Activated CD8-positive, alpha-beta memory T cell treated with anti-CD3 and anti-CD28 coated beads for 36 hours (primary cell): ENCODE data around the gene KCNJ15. TPM values are rescaled to one million over a fixed set of nuclear protein-coding genes. Genes with fewer than 3 reads are reported as not detected.
"Not testable (repeated sequence)": the region's sequence is repeated elsewhere in the genome, so short reads cannot be mapped to it uniquely, and the experiment has no call there.

ENCODE experiments used
- CTCF ChIA-PET: fragments of 350-600 bp; sonication (Branson Sonifier 250); formaldehyde crosslinking; loops from one replicate; lab custom pipeline; 2021; ENCODE audit warnings: antibody characterized with exemption; lab: Charles Lee
- POLR2A ChIA-PET: fragments of 350-600 bp; sonication (Branson Sonifier 250); formaldehyde crosslinking; loops from one replicate; lab custom pipeline; 2021; ENCODE audit warnings: antibody characterized with exemption; lab: Charles Lee
- total RNA-seq, 2 experiments: library from RNA; stranded (reverse); gene quantifications; one replicate each; pipeline ENCODE4 v1.2.3, GENCODE V29; 2021

Gene KCNJ15
- total RNA-seq, result under 1 TPM; 0.06 to 0.40 TPM

DNA sequence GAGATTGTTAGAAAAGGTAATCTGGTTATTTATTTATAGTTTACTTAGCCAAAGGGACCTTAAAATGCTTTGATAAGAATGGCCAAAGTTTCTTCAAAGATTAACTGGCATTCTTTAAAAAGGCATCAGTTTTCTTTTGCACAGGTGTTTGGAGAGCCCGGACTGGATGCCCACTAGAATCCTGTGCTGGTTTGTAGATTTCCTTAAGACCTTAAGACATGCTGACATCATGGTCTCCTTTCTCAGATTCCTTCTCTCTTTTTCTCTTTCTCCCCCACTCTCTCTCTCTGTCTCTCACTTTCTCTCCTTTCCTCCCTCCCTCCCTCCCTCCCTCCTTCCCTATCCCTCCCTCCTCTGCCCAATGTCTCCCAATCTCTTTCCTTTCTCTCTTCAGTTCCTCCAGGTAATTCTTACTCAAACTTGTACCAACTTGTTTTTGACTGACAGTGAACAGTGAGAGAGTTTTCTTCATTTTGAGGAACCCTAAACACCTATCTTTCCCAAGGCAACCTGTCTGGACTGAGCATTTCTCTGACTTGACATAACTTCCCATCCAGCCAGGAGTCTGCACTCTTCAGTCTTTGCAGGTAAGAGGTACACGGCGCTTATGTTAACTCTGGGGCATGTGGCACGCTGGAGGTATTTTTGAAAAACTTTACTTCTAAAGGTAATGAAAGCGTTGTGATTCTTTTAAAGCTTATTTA lies at the start of gene KCNJ15:
Gene KCNJ15 (plus strand): TSS at position 393 of the 704 bp plus-strand sequence. CDS start 42,271 bp downstream, outside the sequence.
- ChIA-PET CTCF (no interaction called here), POLR2A (no interaction called here)

DNA sequence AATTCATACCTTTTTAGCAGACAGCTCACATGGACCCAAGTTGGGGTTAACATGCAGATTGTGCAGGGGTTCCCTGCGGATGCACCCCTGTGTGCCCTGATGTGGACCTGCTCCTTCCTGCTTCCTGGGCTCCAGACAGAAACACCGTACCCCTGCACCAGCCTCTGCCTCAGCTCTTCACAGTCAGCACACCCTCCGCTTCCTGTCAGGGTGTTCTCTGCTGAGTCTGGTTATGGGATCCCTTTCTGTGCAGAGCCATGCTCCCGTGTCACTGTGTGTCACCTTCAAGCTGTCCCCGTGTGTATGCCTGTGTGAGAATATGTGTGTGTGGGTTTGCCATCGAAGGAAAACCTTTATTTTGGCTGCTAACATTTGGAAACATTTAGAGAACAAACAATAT lies 48.7 kb upstream of the KCNJ15 start:
- POLR2A ChIA-PET, result no interaction called here
- CTCF ChIA-PET, result no interaction called here

DNA sequence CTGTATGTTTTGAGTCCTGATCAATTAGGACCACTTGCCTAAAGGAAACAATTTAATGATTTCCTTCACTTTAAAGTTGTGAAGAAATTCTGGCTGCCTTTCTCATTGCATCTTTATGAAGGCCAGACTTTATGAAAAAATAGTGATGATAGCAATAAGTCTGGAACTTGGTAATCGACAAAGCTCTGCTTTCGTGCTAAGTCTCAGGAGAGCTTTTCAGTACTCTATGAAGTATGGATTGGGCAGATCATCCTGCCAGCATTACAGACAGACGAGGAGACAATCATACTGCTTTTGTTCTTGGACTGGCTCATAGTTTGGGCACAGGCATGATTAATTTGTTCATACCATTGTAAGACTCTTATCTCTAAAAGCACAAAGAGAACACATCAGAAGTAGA lies 45.5 kb upstream of the KCNJ15 start:
- POLR2A ChIA-PET, result no interaction called here

DNA sequence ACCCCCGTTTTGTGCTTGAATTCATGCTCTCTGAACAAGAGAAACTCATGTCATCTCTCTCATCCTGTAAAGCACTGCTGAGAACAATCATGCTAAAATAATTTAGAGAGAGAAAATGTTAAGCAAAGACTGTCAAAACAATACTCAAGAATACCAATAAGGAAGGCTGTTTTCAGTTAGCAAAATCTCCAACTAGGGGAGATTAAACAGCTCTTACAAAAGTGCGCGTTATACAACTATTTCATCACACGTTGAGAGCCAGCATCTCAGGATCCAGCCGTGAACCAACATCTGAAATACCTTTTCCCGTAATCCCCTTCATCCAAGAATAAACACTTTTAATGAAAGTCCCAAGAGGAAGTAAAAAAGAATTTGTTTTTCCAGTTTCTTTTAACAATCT lies 44.1 kb upstream of the KCNJ15 start:
- ChIA-PET POLR2A (no interaction called here), CTCF (no interaction called here)

More for the DNA sequence above, 45.5 kb upstream of the KCNJ15 start:
- CTCF ChIA-PET, result no interaction called here

DNA sequence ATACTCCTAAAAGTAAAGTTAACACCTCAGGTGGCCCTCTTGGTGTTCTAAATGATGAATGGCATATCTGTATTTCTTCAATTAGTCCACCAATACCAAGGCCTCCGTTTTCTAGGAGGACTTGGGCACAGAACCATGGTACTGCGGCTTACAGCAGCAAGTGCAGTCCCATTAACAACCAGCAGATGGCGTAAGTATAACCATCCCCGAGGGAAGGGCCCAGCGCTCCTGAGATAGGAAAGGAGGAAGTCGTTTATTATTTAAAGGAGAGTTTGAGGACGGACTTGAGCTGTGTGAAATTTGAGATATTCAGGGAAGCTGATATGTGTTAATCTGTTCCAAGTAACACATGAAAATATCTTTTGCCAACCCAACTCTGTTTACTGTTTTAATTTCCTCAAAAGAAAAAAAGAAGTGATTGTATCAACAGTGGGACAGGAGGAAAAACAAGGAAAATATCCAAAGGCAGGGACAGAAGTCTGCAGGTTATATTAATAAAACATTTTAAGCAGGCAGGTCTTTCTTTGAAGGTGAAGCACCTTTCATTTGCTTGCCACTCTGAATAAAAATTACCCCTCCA lies 37.7 kb upstream of the KCNJ15 start:
- CTCF ChIA-PET, result no interaction called here
- POLR2A ChIA-PET, result no interaction called here

DNA sequence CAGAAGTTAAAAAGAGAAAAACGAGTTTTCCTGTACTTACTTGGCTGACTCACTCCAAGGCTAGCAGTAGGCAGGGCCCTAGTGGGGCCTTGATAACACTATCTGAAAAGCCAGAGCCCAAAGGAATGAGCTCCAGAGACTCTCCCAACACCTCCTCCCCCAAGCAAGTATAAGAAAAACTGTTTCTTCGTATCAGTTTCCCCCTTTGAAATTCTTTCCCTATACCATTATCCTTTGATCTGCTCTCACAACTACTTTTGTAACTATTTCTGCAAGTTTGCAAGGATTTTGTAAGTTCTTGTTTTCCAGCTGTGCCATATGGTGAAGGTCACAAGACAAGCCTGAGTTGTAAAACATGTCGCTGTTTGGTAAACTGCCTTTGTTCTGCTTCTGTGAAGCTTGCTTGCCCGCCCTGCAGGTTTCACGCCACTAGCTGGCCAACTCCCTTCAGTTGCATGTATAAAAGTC lies 36.5 kb upstream of the KCNJ15 start:
- ChIA-PET CTCF (no interaction called here), POLR2A (no interaction called here)

DNA sequence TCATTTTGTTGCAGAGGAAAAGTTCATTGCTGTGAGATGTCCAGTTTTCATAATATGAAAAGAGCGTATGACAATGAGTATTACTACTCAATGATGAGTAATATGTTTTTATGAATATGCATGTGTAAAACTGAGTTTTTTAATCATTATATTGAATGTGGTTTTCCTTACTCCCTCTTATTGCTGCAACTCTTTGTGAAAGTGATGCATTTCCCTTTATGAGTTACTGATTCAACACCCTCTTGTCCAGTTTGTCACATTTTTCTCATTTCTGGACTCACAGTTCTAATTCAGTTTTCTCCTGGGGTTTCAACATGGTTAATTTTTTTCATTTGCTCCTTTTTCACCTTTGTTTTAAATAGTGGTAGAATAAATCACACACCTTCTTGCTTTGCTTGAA lies 35.2 kb upstream of the KCNJ15 start:
- POLR2A ChIA-PET, result no interaction called here
- CTCF ChIA-PET, result no interaction called here

DNA sequence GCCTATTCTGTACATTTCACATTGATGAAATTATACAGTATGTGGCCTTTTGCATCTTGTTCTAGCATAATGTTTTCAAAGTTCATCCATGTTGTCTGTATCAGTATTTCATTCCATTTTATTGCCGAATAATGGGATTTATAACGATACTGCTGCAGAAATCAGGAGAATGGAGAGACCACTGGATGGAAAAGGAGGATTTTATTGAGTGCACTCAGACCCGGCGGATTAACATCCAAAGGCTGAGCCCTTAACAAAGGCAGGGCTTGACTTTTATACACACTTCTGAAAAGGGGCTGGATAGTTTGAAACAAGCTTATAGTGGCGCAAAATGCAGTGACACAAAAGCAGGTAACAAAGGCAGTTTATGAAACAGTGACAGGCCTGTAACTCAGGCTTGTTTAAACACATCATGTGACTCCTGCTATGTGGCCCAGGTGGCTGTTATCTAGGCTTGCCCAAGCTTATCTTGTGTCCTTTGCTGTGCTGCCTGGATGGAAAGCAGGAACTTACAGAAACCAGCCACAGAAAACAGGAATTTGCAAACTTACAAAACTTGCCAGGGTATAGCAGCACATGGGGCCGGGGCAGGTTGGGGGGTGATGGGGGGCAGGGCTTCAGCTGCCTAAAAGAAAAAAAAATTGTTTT lies 32.8 kb upstream of the KCNJ15 start:
- ChIA-PET POLR2A (no interaction called here), CTCF (no interaction called here)

DNA sequence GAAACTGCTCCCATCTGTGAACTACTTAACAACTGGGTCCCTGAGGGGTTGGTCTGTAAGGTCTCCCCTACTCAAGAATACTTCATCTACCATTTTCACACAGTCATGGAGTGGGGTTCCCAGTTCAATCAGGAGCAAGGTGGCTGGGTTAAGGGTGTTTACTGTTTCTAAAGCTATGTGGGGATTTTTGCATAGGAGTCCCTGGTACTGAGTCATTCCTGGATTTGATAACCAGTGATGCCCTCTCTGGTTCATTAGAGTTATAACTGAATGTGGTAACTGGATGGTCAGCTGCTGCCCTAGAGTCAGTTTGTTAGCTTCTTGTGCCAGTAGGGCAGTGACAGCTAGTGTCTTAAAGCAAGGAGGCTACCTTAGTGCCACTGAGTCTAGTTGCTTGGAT lies 29.4 kb upstream of the KCNJ15 start:
- POLR2A ChIA-PET, result no interaction called here
- CTCF ChIA-PET, result no interaction called here

DNA sequence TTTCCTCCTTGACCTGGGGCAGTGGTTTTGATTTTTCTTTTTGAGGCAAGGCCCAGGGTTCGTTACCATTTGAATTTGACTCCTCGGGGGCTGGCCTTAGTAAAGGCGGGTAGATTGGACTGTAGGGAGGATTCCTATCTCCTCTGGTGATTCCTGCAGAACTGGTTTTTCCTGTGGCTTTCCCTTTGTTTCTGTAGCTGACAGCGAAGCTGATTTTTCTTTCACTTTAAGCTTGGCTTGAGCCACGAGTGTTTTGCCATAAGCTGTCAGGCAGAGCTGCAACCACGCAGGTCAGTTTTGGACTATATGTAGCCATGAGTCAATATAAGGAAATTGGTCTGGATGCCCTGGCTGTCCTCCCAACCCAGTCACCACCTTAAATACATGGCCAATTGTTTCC lies 28.7 kb upstream of the KCNJ15 start:
- ChIA-PET POLR2A (no interaction called here), CTCF (no interaction called here)

DNA sequence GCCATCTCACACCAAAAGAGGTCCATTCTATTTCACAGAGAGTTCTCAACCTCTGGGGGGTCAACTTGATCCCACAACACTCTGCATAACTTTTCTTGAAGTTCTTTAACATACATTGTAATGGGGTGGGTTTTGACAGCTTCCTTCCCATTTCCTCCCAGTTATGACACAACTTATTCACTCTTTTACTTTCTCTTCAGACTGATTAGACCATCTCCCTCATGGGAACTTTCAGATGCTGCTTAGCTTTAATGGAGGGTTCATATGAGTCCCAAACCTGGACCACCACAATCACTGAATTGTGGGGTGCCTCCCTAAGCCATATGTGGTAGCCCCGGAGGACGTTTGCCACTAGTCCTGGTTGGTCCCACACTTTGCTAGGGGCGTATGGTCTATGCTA lies 28.3 kb upstream of the KCNJ15 start:
- ChIA-PET POLR2A (no interaction called here), CTCF (no interaction called here)

DNA sequence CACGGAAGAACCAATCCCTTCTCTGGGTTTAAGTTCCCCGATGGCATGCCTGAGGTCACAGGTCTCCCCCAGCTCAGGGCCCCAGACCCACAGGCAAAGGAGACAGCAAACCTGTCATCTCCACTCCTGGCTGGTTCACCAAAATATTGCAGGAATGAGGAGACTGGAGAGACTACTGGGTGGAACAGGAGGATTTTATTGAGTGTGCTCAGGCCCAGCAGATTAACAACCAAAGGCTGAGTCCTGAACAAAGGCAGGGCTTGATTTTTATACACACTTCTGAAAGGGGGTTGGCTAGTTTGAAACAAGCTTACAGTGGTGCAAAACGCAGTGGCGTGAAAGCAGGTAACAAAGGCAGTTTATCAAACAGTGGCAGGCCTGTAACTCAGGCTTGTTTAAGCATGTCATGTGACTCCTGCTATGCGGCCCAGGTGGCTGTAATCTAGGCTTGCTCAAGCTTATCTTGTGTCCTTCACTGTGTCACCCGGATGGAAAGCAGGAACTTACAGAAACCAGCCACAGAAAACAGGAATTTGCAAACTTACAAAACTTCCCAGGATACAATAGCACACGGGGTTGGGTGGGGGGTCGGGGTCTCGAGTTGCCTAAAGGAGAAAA lies 27.4 kb upstream of the KCNJ15 start:
- POLR2A ChIA-PET, result no interaction called here
- CTCF ChIA-PET, result no interaction called here

DNA sequence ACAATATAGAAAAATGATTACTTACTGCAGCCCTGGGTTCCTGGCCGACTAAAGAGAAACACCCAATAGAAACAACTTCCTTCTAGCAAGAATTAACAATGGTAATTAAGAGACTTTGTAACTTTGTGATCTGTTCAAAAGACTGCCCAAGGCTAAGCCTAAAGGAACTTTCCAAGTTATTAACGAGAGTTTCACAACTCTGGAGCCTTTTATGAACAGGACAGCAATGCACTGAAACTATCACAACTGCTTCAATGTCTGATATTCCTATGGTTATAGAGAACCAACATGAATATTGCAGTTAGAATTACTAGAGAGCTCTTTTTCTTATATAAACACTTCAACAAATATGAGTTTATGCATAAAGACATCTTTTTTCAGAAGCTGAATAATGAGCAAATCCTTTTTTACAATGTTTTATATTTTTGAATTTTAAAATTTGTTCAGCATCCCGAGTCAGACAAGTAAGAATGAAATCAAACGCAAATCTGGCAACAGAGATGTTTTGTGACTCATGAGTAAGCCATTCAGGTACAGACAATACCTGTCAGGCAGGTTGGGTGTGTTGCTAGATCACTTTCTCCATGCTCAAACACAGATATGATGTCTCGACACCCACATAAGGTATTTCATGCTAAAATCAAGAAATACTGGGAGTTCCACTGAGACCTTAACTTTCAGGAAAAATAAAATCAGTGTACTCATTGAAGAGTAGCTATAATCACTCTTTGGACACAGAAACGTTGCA lies 22.2 kb upstream of the KCNJ15 start:
- ChIA-PET CTCF (no interaction called here), POLR2A (no interaction called here)

DNA sequence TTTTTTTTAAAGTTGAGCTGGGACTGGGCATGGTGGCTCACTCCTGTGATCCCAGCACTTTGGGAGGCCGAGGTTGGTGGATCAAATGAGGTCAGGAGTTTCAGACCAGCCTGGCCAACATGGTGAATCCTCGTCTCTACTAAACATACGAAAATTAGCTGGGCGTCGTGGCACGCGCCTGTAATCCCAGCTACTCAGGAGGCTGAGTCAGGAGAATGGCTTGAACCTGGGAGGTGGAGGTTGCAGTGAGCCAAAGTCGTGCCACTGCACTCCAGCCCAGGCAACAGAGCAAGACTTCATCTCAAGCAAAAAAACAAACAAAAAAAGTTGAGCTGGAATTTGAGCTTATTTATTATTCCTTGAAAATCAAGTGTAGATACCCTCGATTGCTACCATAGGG lies 21.5 kb upstream of the KCNJ15 start:
- POLR2A ChIA-PET, CTCF ChIA-PET: not testable (repeated sequence)

DNA sequence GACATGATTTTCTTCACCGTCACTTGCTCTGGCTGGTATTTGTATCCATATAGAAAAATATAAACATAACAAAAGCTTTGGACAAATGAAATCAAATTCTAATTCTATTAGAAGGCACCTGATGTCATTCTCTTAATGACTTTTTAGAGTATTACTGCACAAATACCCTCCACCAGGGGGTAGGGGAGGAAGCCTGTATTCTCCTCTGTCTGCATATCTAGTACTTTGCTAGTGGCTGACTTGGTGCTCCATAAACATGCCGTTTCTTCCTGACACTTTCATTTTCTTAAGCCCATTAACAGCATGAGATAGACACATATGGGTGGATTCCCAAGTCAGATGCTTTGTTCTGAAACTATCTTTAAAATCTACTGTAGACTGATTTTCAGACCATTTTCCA lies 20.6 kb upstream of the KCNJ15 start:
- POLR2A ChIA-PET, result no interaction called here
- CTCF ChIA-PET, result no interaction called here

DNA sequence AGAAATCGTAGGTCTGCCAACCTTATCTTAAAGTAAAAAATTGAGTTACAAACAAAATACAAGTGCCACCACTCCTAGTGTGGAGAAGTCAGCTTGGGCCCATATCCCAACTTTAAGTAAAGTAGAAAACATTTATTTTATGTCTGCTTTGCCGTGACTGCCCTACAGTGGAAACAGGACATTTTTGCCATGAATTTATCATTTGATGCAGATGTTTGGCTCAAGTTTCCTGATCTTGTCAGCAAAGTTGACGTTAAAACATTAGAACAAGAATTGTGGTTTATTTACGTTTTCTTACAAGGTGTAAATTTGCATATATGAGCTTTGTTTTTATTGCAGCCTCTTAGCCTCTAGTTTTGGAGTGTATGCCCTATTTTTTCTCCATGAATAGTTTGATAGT lies 17.1 kb upstream of the KCNJ15 start:
- POLR2A ChIA-PET, result no interaction called here
- CTCF ChIA-PET, result no interaction called here

DNA sequence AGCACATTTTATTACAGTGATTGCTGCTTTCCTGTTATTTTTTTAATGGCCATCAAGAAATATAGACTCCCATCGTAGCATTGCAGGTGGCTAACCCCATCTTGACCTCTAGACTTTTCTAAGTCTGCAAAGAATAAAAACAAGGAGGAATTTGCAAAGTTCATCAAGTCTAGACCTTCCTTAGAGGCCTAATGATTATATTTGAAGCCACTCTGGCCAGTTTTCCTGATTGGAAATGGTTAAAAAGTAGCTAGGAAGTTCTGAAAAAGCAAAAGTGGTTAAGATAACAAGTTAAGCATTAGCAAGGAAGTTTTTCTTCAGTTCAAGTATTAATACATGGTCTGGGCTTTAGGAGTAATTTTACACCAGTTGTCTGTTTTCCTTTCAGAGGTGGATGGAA lies 16.7 kb upstream of the KCNJ15 start:
- POLR2A ChIA-PET, result no interaction called here

DNA sequence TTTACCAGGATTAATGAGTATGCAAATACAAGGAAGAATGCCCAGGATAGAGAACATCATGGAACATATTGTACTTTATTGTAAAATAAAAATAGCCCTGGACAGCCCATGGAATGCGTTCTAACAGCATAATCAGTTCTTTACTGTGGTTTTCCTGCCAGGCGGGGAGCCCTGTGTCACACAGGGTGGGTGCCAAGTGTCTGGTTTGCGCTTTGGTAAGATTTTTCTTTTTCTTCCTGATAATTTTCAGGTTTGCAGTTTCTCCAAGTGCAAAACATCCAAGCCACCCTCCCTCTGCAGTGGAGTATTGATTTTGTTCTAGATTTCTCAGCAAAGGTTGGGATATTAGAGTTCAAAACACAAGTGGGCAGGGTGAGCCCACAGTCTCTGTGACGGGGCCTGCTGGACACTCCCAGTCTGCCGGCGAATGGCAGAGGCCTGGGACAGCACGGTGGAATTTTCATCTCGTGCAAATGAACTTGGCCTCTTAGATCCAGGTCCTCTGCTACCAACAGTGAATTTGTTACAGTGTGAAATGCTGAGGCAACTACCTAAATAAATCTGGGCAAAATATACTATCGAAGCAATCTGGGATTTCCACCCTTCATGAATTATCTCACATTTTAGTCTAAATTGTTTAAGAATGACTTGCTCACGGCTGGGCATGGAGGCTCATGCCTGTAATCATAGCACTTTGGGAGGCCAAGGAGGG lies 15.6 kb upstream of the KCNJ15 start:
- CTCF ChIA-PET, result no interaction called here
- POLR2A ChIA-PET, result no interaction called here

More for the DNA sequence above, 16.7 kb upstream of the KCNJ15 start:
- CTCF ChIA-PET, result no interaction called here

DNA sequence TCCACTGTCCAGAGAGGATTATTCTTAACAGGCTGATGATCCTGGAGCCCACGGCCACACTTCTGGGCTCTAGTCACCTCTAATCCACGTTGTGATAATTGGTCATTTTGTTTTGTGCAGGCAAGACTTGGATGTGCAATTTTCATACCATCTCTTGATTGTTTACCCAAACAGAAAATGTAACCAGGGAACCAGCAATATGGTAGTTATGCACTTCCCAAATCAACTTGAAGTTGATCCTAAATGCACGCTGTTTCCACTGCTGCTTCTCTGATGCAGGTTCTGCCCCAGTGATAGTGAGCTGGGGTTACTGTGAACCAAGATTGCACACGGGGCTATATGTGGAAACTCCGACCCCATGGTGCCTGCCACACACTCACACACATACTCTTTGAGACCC lies 14.7 kb upstream of the KCNJ15 start:
- POLR2A ChIA-PET, result no interaction called here
- CTCF ChIA-PET, result no interaction called here
